Activated gamma-delta T cell treated with anti-CD3 and anti-CD28 coated beads, Interleukin-2, amount 50 U/mL, for 16 hours (primary cell): Measurements from ENCODE around the gene DPH7.
"Not testable (repeated sequence)": the region's sequence is repeated elsewhere in the genome, so short reads cannot be mapped to it uniquely, and the experiment has no call there.

Experiments used
- DNase-seq: peaks from one replicate; pipeline ENCODE4 v3.0.0-alpha.2; 2020; ENCODE audit warnings: low read depth

DPH7 gene

DNA sequence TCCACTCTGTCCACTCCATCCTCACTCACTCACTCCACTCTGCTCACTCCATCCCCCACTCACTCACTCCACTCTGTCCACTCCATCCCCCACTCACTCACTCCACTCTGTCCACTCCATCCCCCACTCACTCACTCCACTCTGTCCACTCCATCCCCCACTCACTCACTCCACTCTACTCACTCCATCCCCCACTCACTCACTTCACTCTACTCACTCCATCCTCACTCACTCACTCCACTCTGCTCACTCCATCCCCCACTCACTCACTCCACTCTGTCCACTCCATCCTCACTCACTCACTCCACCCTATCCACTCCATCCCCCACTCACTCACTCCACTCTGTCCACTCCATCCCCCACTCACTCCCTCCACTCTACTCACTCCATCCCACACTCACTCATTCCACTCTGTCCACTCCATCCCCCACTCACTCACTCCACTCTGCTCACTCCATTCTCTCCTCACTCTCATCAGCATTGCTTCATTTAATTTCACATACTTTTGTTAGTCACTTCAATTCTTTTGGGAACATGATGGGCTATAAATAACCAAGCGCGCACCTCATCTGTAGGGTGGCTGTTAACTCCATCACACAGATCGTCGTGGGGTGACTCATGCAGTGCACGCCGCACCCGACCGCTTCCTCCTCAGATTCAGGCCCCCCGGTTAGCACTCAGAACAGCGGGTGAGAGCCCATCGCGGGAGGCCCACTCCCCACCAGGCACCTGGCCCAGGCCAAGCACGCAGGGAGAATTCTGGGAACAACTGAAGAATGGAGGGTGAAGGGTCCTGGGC lies 59.9 kb downstream of the DPH7 start:
- DNase-seq: not testable (repeated sequence)

GRCh38 chr9:137516144-137516917 lies 62.4 kb downstream of the DPH7 start:
- no peak for DNase-seq

DNA sequence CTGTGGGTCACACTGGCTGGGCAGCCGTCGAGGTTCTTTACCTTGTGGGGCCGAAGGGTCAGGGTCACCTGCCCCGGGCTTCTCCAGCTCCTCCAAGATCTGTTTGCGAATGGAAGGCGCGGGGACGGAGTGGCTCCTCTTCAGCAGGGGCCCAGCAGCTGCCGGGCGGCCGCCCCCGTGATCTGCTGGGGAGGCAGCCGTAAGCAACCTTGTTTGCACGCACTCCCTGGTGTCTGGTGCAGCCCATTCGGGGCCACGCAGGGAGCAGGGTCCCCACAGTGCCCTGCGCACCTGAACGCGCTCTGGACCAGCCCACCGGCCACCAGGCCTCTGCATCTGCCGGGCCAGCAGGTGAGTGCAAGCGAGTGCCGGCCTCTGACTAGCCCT lies 63.4 kb downstream of the DPH7 start:
- no peak for DNase-seq

GRCh38 chr9:137514691-137515337 lies 63.9 kb downstream of the DPH7 start:
- no peak for DNase-seq

GRCh38 chr9:137513801-137514570 lies 64.7 kb downstream of the DPH7 start:
- not testable (repeated sequence) for DNase-seq

DNA sequence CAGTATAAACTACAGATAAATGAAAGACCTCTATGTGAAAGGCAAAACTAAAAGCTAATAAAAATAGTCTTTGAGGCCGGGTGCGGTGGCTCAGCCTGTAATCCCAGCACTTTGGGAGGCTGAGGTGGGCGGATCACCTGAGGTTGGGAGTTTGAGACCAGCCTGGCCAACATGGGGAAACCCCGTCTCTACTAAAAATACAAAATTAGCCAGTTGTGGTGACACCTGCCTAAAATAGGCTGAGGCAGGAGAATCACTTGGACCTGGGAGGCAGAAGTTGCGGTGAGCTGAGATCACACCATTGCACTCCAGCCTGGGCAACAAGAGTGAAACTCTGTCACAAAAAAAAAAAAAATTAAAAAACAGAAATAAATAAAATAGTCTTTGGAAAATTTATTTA lies 65.6 kb downstream of the DPH7 start:
- not testable (repeated sequence) for DNase-seq

DNA sequence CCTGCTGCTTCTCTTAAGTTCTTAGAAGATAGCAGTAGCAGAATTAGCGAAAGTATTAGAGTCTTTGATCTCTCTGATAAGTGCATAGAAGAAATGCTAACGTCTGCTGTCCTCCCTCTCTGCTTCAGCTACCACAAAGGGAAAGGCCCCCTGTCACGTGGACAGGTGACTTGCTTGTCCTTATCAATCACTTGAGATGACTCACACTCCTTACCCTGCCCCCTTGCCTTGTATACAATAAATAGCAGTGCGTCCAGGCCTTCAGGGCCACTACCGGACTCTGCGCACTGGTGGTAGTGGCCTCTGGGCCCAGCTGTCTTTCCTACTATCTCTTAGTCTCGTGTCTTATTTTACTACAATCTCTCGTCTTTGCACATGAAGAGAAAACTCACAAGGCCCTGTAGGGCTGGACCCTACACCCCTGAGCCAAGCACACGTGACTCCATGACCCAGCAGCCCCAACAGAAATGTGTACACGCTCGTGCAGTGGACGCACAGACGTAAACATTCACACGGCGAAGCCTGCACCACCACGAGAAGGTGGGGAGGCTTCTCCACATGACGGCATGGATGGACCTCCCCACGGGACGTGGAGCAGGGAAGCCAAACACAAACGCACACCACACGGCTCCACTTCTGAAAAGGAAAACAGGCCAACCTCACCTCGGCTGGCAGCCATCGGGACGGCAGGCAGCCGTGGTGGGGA lies 66.8 kb downstream of the DPH7 start:
- DNase-seq: no peak

- DNase-seq: not testable (repeated sequence)
These were observed 67.6 kb downstream of the DPH7 start for GRCh38 chr9:137511126-137511525.

DNA sequence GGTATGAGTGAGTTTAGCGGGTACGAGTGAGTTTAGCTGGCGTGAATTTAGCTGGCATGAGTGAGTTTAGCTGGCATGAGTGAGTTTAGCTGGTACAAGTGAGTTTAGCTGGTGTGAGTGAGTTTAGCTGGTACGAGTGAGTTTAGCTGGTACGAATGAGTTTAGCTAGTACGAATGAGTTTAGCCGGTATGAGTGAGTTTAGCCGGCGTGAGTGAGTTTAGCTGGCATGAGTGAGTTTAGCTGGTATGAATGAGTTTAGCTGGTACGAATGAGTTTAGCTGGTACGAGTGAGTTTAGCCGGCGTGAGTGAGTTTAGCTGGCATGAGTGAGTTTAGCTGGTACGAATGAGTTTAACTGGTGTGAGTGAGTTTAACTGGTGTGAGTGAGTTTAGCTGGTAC lies 69.5 kb downstream of the DPH7 start:
- DNase-seq: no peak

- DNase-seq: no peak
These were observed 72.0 kb downstream of the DPH7 start for GRCh38 chr9:137506702-137507171.

DNA sequence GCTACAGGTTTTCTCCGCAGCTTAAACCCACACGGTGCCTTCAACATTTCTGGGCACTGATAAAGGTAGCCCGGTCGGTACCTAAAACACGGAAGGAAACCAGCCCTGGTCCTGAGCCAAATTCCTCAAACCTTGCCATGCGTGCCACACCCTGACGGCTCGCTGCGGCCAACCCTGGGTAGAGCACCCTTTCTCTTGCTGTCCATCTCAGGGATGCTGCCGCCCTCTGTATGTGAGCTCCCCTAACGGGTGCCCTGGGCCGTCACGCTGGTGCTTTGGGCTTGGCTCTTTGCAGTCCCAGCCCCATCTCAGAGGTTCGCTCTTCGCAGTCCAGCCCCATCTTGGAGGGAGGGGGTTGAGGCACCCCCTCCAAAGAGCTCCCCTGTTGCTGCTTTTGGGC lies 72.5 kb downstream of the DPH7 start:
- DNase-seq: no peak

- no peak for DNase-seq
These were observed 73.1 kb downstream of the DPH7 start for GRCh38 chr9:137505421-137506140.
